Measurements from ENCODE around the gene SPEF1.

Gene SPEF1

GRCh38 chr20:3747471-3747870 lies 33.8 kb downstream of the SPEF1 start:
- no peak for DNase-seq (ENCODE audit: low read depth)

GRCh38 chr20:3745686-3746173 lies 35.5 kb downstream of the SPEF1 start:
- no peak for DNase-seq (ENCODE audit: low read depth)

GRCh38 chr20:3744806-3745685 lies 36.2 kb downstream of the SPEF1 start:
- DNase-seq (ENCODE audit: low read depth): no peak

GRCh38 chr20:3744037-3744436 lies 37.2 kb downstream of the SPEF1 start:
- no peak for DNase-seq (ENCODE audit: low read depth)

GRCh38 chr20:3743251-3743650 lies 38.0 kb downstream of the SPEF1 start:
- no peak for DNase-seq (ENCODE audit: low read depth)

- DNase-seq (ENCODE audit: low read depth): no peak
Observed at GRCh38 chr20:3741836-3742458, 39.3 kb downstream of the SPEF1 start.

- no peak for DNase-seq (ENCODE audit: low read depth)
Observed at GRCh38 chr20:3740615-3741301, 40.5 kb downstream of the SPEF1 start.

GRCh38 chr20:3739926-3740451 lies 41.3 kb downstream of the SPEF1 start:
- no peak for DNase-seq (ENCODE audit: low read depth)

GRCh38 chr20:3739054-3739925 lies 42.0 kb downstream of the SPEF1 start:
- no peak for DNase-seq (ENCODE audit: low read depth)

- DNase-seq (ENCODE audit: low read depth): no peak
Observed at GRCh38 chr20:3738111-3739053, 42.9 kb downstream of the SPEF1 start.

- no peak for DNase-seq (ENCODE audit: low read depth)
Observed at GRCh38 chr20:3735768-3736167, 45.5 kb downstream of the SPEF1 start.

GRCh38 chr20:3734111-3734843 lies 47.0 kb downstream of the SPEF1 start:
- DNase-seq (ENCODE audit: low read depth): no peak

GRCh38 chr20:3733119-3733995 lies 47.9 kb downstream of the SPEF1 start:
- DNase-seq (ENCODE audit: low read depth): no peak

GRCh38 chr20:3732327-3733118 lies 48.7 kb downstream of the SPEF1 start, which contains the start of gene HSPA12B:
TSS of gene HSPA12B (plus strand) at chr20:3732685. CDS start at chr20:3738675, 5,990 bp downstream.
- peak; percentile 10 for DNase-seq (ENCODE audit: low read depth)

GRCh38 chr20:3731944-3732326 lies 49.3 kb downstream of the SPEF1 start:
- no peak for DNase-seq (ENCODE audit: low read depth)

- no peak for DNase-seq (ENCODE audit: low read depth)
Observed at GRCh38 chr20:3730803-3731672, 50.2 kb downstream of the SPEF1 start.

Measured in EH (cell line).